Islet of Langerhans (tissue), 1 donor: Measurements from ENCODE around the gene RET.

Experiments
- FAIRE-seq: peaks from one replicate; lab custom pipeline; 2011; peaks lifted over from hg19 to GRCh38; lab: Jason Lieb, UNC

The RET gene

GRCh38 chr10:43121444-43121843, 44.6 kb downstream of the RET start:
- FAIRE-seq: no peak

- FAIRE-seq: no peak
Measured at GRCh38 chr10:43122096-43122495, 45.2 kb downstream of the RET start.

- no peak for FAIRE-seq
Measured at GRCh38 chr10:43122826-43123225, 46.0 kb downstream of the RET start.

- no peak for FAIRE-seq
Measured at GRCh38 chr10:43123361-43124093, 46.7 kb downstream of the RET start.

GRCh38 chr10:43124094-43124521, 47.2 kb downstream of the RET start:
- FAIRE-seq: no peak

- no peak for FAIRE-seq
Measured at GRCh38 chr10:43124574-43125273, 47.9 kb downstream of the RET start.

GRCh38 chr10:43125274-43125845, 48.5 kb downstream of the RET start:
- no peak for FAIRE-seq

- FAIRE-seq: no peak
Measured at GRCh38 chr10:43125881-43126731, 49.2 kb downstream of the RET start.

GRCh38 chr10:43126759-43127424, 50.0 kb downstream of the RET start:
- no peak for FAIRE-seq

GRCh38 chr10:43127442-43127841, 50.6 kb downstream of the RET start:
- no peak for FAIRE-seq

GRCh38 chr10:43128331-43128730, 51.5 kb downstream of the RET start:
- FAIRE-seq: no peak

GRCh38 chr10:43128958-43129706, 52.3 kb downstream of the RET start:
- no peak for FAIRE-seq

- no peak for FAIRE-seq
Measured at GRCh38 chr10:43130770-43131171, 53.9 kb downstream of the RET start.

GRCh38 chr10:43131256-43131655, 54.4 kb downstream of the RET start:
- FAIRE-seq: no peak

GRCh38 chr10:43131906-43132305, 55.0 kb downstream of the RET start:
- FAIRE-seq: no peak

- FAIRE-seq: no peak
Measured at GRCh38 chr10:43132867-43133787, 56.3 kb downstream of the RET start.

GRCh38 chr10:43134126-43134905, 57.4 kb downstream of the RET start:
- FAIRE-seq: no peak

- no peak for FAIRE-seq
Measured at GRCh38 chr10:43135064-43135463, 58.2 kb downstream of the RET start.

GRCh38 chr10:43135656-43136055, 58.8 kb downstream of the RET start:
- FAIRE-seq: no peak
